Prostate gland (tissue), 2 donors: ENCODE results near the gene ETFB. TPM values are rescaled to one million over a fixed set of nuclear protein-coding genes. Genes with fewer than 3 reads are reported as not detected.

Source experiments
- DNase-seq: peaks from one replicate; pipeline ENCODE4 v3.0.0-alpha.2; 2019; ENCODE audit warnings: low spot score
- H3K27ac ChIP-seq, 2 donors: fragments of 200-600 bp; sonication (generic); 2 replicates each; pipeline ENCODE4 v1.5.1; 2017 to 2019
- H3K27me3 ChIP-seq: fragments of 200-600 bp; sonication (generic); replicated peaks from 2 replicates; pipeline ENCODE4 v1.5.1; 2019; ENCODE audit not compliant: insufficient read depth
- H3K36me3 ChIP-seq, 2 donors: fragments of 200-600 bp; sonication (generic); 1 replicate in 1 of 2; 2 replicates in 1 of 2; pipeline versions ENCODE4 v1.5.1 to v1.8.1; 2017 to 2019
- H3K4me1 ChIP-seq: fragments of 200-600 bp; sonication (generic); replicated peaks from 2 replicates; pipeline ENCODE4 v1.5.1; 2019
- H3K4me3 ChIP-seq, 2 donors: fragments of 200-600 bp; sonication (generic); 2 replicates each; pipeline ENCODE4 v1.5.1; 2017 to 2019
- H3K9me3 ChIP-seq: fragments of 200-600 bp; sonication (generic); 2 replicates; pipeline ENCODE4 v1.5.1; 2017
- POLR2A ChIP-seq: fragments of 450-650 bp; IDR thresholded peaks from one replicate; pipeline ENCODE4 v1.6.1; 2016; ENCODE audit warnings: antibody characterized with exemption, mild to moderate bottlenecking
- POLR2AphosphoS5 ChIP-seq: sonication (generic); formaldehyde crosslinking; IDR thresholded peaks from one replicate; pipeline ENCODE4 v1.6.1; 2017; ENCODE audit warnings: antibody characterized with exemption
- WGBS: methylation state at CpG from one replicate; pipeline ENCODE4 v1.1.5; 2018; 5-methylcytosine and 5-hydroxymethylcytosine counted together
- intact Hi-C: fragments of 100-400 bp; cut with DNase I; formaldehyde crosslinking; loops from one replicate; pipeline ENCODE4 v1.14.2; 2022
- total RNA-seq, 2 donors: library from RNA; depleted of rRNA; stranded (reverse); fragments of >200 nt; gene quantifications; one replicate each; pipeline ENCODE4 v1.1.0, GENCODE V29; 2016
- TF ChIP-seq, protein P1 (sequence below), 4 experiments: fragments of 200-600 bp in 2 of 4; fragments of 450-650 bp in 2 of 4; sonication (generic) in 2 of 4; IDR thresholded peaks; 1 replicate in 3 of 4; 2 replicates in 1 of 4; pipeline ENCODE4 v1.5.1; 2016 to 2019; ENCODE audit warnings: antibody characterized with exemption in 4 of 4, mild to moderate bottlenecking in 2 of 4, moderate library complexity in 2 of 4

ETFB gene
- total RNA-seq, 2 donors from 2014 or later, result 82.8 to 118 TPM

DNA sequence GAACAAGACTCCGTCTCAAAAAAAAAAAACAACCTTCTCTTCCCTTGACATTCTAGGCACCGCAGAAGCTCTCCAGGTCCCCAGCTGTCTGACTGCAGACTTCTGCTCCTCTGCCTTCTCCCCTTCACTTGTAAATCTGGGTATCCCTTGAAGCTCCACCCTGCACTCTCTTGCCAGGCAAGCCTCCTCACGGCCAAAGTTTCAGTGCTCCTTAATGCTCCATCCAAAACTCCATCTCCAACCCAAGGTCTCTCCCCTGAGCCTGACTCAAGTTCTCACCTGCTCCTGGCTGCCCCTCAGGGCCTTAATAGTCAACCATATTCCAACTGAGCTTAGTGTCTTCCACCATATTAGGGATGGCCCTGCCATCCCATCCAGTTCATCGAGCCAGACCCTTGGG is 4.0 kb upstream of the ETFB start:
- Histone ChIP-seq H3K4me1 (no peaks in the 10 kb centered on the region), H3K9me3 (no peaks in the 10 kb centered on the region), H3K27me3 (no peaks in the 10 kb centered on the region), H3K27ac (no peak overlapping the region), H3K36me3 (no peaks in the 10 kb centered on the region), H3K4me3 (no peak overlapping the region)
- WGBS, result 68% methylated on average over 4 of the region's 4 CpGs
- intact Hi-C loops, result no loop called here
- TF ChIP-seq POLR2A (no peak), POLR2AphosphoS5 (no peak)
- DNase-seq, result no peak

DNA sequence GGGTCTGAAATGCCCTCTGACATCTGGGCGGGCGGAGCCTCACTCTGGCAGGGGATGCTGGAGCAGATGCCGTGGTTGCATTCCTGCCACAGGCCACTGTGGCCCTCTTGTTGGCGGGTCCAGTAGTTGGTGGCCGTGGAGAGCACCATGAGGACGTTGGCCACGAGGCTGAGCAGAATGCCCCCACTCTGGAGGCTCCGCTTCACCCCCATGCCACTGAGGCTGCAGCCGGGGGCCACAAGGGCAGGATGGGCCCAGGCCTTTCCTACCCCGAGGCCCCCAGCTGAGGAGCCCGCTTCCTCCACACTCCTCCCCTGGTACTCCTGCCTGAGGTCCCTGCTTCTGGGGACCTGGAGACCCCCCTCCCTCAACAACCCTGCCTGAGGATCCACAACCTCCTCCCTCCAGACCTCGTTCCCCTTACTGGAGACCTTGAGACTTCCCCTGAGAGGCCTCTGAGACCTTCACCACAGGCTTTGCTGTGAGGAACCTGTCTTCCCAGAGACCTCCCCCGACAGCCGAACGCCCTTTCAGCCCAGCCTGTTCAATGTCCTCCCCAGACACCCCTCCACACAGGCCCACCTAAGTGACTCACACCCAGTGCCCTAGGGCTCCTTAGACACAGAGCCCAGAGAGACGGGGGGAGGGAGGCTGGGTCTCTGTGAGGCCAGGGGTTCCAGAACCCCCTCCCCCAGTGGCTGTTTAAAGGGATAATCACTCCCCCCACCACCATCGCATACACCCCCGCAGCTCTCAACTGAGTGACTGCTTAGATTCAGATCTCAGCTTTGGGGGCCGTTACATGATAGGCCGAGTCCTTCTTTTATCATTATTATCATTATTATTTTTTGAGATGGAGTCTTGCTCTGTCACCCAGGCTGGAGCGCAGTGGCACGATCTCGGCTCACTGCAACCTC is 2.4 kb upstream of the ETFB start, which contains the start of gene CLDND2:
TSS of gene CLDND2 (minus strand) at position 638 of the 917 bp plus-strand sequence. CDS start at position 212, 426 bp downstream.
- no peaks in the 10 kb centered on the region for H3K9me3 ChIP-seq
- no peak for DNase-seq
- H3K4me3 ChIP-seq, result peak within 1 kb of the TSS; percentile 61 to 76
- WGBS, result 73% methylated on average over 18 of the region's 23 CpGs
- intact Hi-C loops, result loop anchor here (5.0 kb wide), 1 partner anchor 334 kb away; no protein-coding TSS in a partner anchor
- no peaks in the 10 kb centered on the region for H3K36me3 ChIP-seq
- peak within 1 kb of the TSS; percentile 85 to 86 for H3K27ac ChIP-seq
- no peaks in the 10 kb centered on the region for H3K27me3 ChIP-seq
- peaks cover 8% of the 10 kb centered on the region for H3K4me1 ChIP-seq
- TF ChIP-seq, protein P1, sequence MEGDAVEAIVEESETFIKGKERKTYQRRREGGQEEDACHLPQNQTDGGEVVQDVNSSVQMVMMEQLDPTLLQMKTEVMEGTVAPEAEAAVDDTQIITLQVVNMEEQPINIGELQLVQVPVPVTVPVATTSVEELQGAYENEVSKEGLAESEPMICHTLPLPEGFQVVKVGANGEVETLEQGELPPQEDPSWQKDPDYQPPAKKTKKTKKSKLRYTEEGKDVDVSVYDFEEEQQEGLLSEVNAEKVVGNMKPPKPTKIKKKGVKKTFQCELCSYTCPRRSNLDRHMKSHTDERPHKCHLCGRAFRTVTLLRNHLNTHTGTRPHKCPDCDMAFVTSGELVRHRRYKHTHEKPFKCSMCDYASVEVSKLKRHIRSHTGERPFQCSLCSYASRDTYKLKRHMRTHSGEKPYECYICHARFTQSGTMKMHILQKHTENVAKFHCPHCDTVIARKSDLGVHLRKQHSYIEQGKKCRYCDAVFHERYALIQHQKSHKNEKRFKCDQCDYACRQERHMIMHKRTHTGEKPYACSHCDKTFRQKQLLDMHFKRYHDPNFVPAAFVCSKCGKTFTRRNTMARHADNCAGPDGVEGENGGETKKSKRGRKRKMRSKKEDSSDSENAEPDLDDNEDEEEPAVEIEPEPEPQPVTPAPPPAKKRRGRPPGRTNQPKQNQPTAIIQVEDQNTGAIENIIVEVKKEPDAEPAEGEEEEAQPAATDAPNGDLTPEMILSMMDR (IDR thresholded peaks at IDR 0.05), result no peak
- no peak for TF ChIP-seq POLR2A
- no peak for TF ChIP-seq POLR2AphosphoS5

DNA sequence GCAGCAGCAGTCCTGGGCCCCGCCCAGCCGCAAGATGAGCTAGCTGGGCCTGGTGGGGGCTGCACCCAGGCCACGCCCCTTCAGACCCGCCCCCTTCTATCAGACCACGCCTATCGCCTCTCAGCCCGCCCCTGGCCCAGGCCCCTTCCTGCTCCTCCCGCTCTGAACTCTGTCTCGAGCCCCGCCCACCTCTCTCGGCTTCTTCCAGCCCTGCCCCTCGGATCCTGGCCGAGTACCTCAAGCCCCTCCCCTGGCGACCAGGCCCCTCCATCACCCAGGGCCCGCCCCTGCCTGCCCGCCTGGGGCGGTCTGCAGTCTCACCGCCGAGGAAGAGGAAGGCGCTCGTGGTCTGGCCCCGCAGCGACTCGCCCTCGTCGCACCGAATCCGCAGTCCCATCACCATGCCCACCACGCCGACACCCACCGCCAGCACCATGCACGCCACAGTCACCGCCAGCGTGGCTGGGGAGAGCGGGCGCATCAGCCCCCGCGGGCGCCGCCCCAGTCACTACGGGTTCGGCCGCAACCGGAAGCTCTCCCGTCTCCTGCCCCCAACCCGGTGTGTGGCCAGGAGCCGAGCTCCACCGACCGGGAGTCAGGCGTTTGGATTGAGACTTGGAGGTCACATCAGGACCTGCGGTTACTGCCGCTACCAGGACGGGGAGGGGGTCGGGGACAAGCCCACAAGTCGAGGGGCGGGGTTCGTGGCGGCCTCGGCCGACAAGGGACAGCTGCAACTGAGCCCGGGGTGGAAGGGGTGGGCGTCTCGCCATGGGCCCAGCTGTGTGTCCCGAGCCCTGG is 1.6 kb upstream of the ETFB start:
- DNase-seq, result peak; percentile 98
- TF ChIP-seq, protein P1 (IDR thresholded peaks at IDR 0.05), result peak in 1 of 4 experiments; percentile 31
- TF ChIP-seq POLR2A (peak; percentile 1), POLR2AphosphoS5 (peak; percentile 90)
- H3K4me3 ChIP-seq, result peak overlapping the region; percentile 61 to 76
- no peaks in the 10 kb centered on the region for H3K27me3 ChIP-seq
- intact Hi-C loops, result loop anchor here (2.0 to 5.0 kb wide), 2 partner anchors 27 to 335 kb away; no protein-coding TSS in a partner anchor
- H3K9me3 ChIP-seq, result no peaks in the 10 kb centered on the region
- H3K36me3 ChIP-seq, result no peaks in the 10 kb centered on the region
- under 1% methylated on average over 57 of the region's 64 CpGs for WGBS
- peaks cover 8% of the 10 kb centered on the region for H3K4me1 ChIP-seq
- peak overlapping the region; percentile 85 to 86 for H3K27ac ChIP-seq

DNA sequence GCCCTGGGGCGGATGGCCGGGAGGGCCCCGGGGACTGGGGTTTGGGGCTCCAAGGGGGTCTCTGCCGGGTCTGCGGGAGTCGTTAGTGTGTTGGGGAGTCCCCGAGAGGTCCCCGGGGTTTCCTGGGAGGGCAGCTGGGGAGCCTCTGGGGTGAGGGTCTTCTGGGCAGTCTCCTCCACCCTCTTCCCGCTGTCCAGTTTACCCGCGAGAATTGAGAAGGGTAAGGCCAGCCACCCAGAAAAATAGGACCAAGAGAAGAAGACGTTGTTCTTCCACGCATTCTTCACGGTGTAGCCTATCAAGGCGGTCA is 1.0 kb upstream of the ETFB start:
- WGBS, result 0% methylated on average over 15 of the region's 15 CpGs
- DNase-seq, result no peak
- Histone ChIP-seq H3K4me3 (peak overlapping the region; percentile 61 to 76), H3K9me3 (no peaks in the 10 kb centered on the region), H3K27ac (peak overlapping the region; percentile 85 to 86), H3K27me3 (no peaks in the 10 kb centered on the region), H3K36me3 (no peaks in the 10 kb centered on the region), H3K4me1 (peaks cover 8% of the 10 kb centered on the region)
- intact Hi-C loops, result loop anchor here (2.0 to 5.0 kb wide), 2 partner anchors 26 to 335 kb away; no protein-coding TSS in a partner anchor
- TF ChIP-seq, protein P1 (IDR thresholded peaks at IDR 0.05), result no peak
- peak; percentile 90 for TF ChIP-seq POLR2A
- TF ChIP-seq POLR2AphosphoS5, result no peak
